Activated naive CD4-positive, alpha-beta T cell treated with anti-CD3 and anti-CD28 coated beads, Interleukin-2, amount 50 U/mL, for 16 hours (primary cell): ENCODE data around the gene SLC6A18.

Experiments used
- DNase-seq: peaks from one replicate; pipeline ENCODE4 v3.0.0-alpha.2; 2020

Gene SLC6A18

GRCh38 chr5:1294206-1294834, 69.1 kb downstream of the SLC6A18 start:
- no peak for DNase-seq

GRCh38 chr5:1294835-1295649, 69.9 kb downstream of the SLC6A18 start, which contains the start of gene TERT:
Gene TERT (minus strand): TSS chr5:1295068. CDS start chr5:1294989, 79 bp downstream.
- DNase-seq: peak; percentile 90

GRCh38 chr5:1295650-1296037, 70.5 kb downstream of the SLC6A18 start:
- no peak for DNase-seq
